HG02642 (cell line): ENCODE data around the gene PDZD2.

ENCODE experiments used
- ATAC-seq: cut with Tn5 transposase; IDR thresholded peaks from one replicate; pipeline ENCODE4 v1.9.1; 2021; ENCODE audit warnings: mild to moderate bottlenecking; ENCODE audit not compliant: unreplicated experiment, poor library complexity

Gene PDZD2

GRCh38 chr5:31901807-31902530, 263.0 kb downstream of the PDZD2 start:
- no peak for ATAC-seq

GRCh38 chr5:31908396-31908795, 269.5 kb downstream of the PDZD2 start:
- no peak for ATAC-seq

- no peak for ATAC-seq
These were observed 270.1 kb downstream of the PDZD2 start for GRCh38 chr5:31909073-31909472.

GRCh38 chr5:31911291-31912265, 272.6 kb downstream of the PDZD2 start:
- no peak for ATAC-seq

- ATAC-seq = no peak
These were observed 274.9 kb downstream of the PDZD2 start for GRCh38 chr5:31913808-31914207.

GRCh38 chr5:31916327-31916726, 277.4 kb downstream of the PDZD2 start:
- ATAC-seq = no peak

- no peak for ATAC-seq
These were observed 279.8 kb downstream of the PDZD2 start for GRCh38 chr5:31918739-31919138.

- ATAC-seq = no peak
These were observed 282.9 kb downstream of the PDZD2 start for GRCh38 chr5:31921852-31922305.

GRCh38 chr5:31924005-31924404, 285.1 kb downstream of the PDZD2 start:
- no peak for ATAC-seq

GRCh38 chr5:31931874-31932273, 292.9 kb downstream of the PDZD2 start:
- ATAC-seq = no peak

- ATAC-seq = no peak
These were observed 295.2 kb downstream of the PDZD2 start for GRCh38 chr5:31934156-31934555.

GRCh38 chr5:31935496-31936369, 296.8 kb downstream of the PDZD2 start:
- ATAC-seq = no peak

GRCh38 chr5:31936683-31937082, 297.8 kb downstream of the PDZD2 start:
- ATAC-seq = no peak

- ATAC-seq = no peak
These were observed 298.3 kb downstream of the PDZD2 start for GRCh38 chr5:31937226-31937625.

- no peak for ATAC-seq
These were observed 298.8 kb downstream of the PDZD2 start for GRCh38 chr5:31937703-31938102.

- no peak for ATAC-seq
These were observed 300.2 kb downstream of the PDZD2 start for GRCh38 chr5:31939151-31939550.

- ATAC-seq = no peak
These were observed 302.3 kb downstream of the PDZD2 start for GRCh38 chr5:31941151-31941755.

- ATAC-seq = no peak
These were observed 303.6 kb downstream of the PDZD2 start for GRCh38 chr5:31942546-31942945.

GRCh38 chr5:31944684-31945445, 305.9 kb downstream of the PDZD2 start:
- ATAC-seq = no peak
